AML-193 (cell line): Measurements from ENCODE around the gene MYOCD.
"Not testable (repeated sequence)": the region's sequence is repeated elsewhere in the genome, so short reads cannot be mapped to it uniquely, and the experiment has no call there.

ENCODE experiments used
- DNase-seq, 2 experiments: peaks; one replicate each; lab custom pipeline; 2025; lab: John Stamatoyannopoulos, UW

MYOCD gene

GRCh38 chr17:12665263-12666210, at the start of gene MYOCD:
Gene MYOCD, plus strand, starts transcription at chr17:12665890. Its CDS starts 299 bp downstream, at chr17:12666189.
- DNase-seq = no peak

- DNase-seq = no peak
Measured at GRCh38 chr17:12616161-12616560, 49.5 kb upstream of the MYOCD start.

- no peak for DNase-seq
Measured at GRCh38 chr17:12618557-12618956, 47.1 kb upstream of the MYOCD start.

GRCh38 chr17:12619459-12620199, 46.1 kb upstream of the MYOCD start:
- no peak for DNase-seq

GRCh38 chr17:12620200-12620720, 45.4 kb upstream of the MYOCD start:
- no peak for DNase-seq

- DNase-seq = no peak
Measured at GRCh38 chr17:12622726-12623125, 43.0 kb upstream of the MYOCD start.

- DNase-seq = no peak
Measured at GRCh38 chr17:12623220-12623848, 42.4 kb upstream of the MYOCD start.

GRCh38 chr17:12624211-12624610, 41.5 kb upstream of the MYOCD start:
- no peak for DNase-seq

GRCh38 chr17:12625092-12625491, 40.6 kb upstream of the MYOCD start:
- DNase-seq = no peak

GRCh38 chr17:12627177-12627629, 38.5 kb upstream of the MYOCD start:
- no peak for DNase-seq

- DNase-seq = no peak
Measured at GRCh38 chr17:12627781-12628451, 37.8 kb upstream of the MYOCD start.

GRCh38 chr17:12631076-12631475, 34.6 kb upstream of the MYOCD start:
- no peak for DNase-seq

- DNase-seq = no peak
Measured at GRCh38 chr17:12632785-12633184, 32.9 kb upstream of the MYOCD start.

- DNase-seq = no peak
Measured at GRCh38 chr17:12634789-12635414, 30.8 kb upstream of the MYOCD start.

GRCh38 chr17:12635996-12636395, 29.7 kb upstream of the MYOCD start:
- not testable (repeated sequence) for DNase-seq

GRCh38 chr17:12637015-12637414, 28.7 kb upstream of the MYOCD start:
- no peak for DNase-seq

GRCh38 chr17:12637745-12638651, 27.7 kb upstream of the MYOCD start:
- DNase-seq = no peak

GRCh38 chr17:12640364-12640763, 25.3 kb upstream of the MYOCD start:
- DNase-seq = no peak

GRCh38 chr17:12641084-12641483, 24.6 kb upstream of the MYOCD start:
- no peak for DNase-seq

- DNase-seq = no peak
Measured at GRCh38 chr17:12642034-12642433, 23.7 kb upstream of the MYOCD start.
